HEK293 (cell line): ENCODE measurements around the gene GJC2.

Experiments used
- CTCF ChIA-PET: fragments of 350-600 bp; formaldehyde crosslinking; extraction: SDS; loops from one replicate; lab custom pipeline; 2021; ENCODE audit warnings: antibody characterized with exemption; lab: Yijun Ruan, JAX
- POLR2A ChIA-PET: fragments of 300-600 bp; formaldehyde crosslinking; extraction: SDS; loops from one replicate; lab custom pipeline; 2020; ENCODE audit warnings: antibody characterized with exemption, inconsistent platforms; lab: Yijun Ruan, JAX
- H3K27ac ChIP-seq: fragments of 200-500 bp; sonication (Bioruptor generic); 2 replicates; pipeline ENCODE4 v1.5.1; 2014; ENCODE audit warnings: low read depth, low read length, control low read depth, inconsistent platforms; ENCODE audit errors: extremely low read depth
- H3K36me3 ChIP-seq, 2 experiments: fragments of 200-500 bp in 1 of 2; sonication (Bioruptor generic) in 1 of 2; 1 replicate in 1 of 2; 2 replicates in 1 of 2; pipeline ENCODE4 v1.5.1; 2014 to 2017; ENCODE audit warnings: inconsistent platforms in 2 of 2, low read length in 2 of 2; ENCODE audit not compliant: control insufficient read depth in 2 of 2, insufficient read depth in 1 of 2
- H3K4me1 ChIP-seq: fragments of 200-500 bp; sonication (Bioruptor generic); 2 replicates; pipeline ENCODE4 v1.5.1; 2014; ENCODE audit warnings: mild to moderate bottlenecking, low read length, inconsistent platforms; ENCODE audit not compliant: control insufficient read depth, insufficient read depth
- H3K4me3 ChIP-seq: 2 replicates; pipeline ENCODE4 v1.5.1; 2011; ENCODE audit warnings: low read depth, mild to moderate bottlenecking, control low read depth, low read length, moderate library complexity
- H3K9me3 ChIP-seq: fragments of 200-500 bp; sonication (Bioruptor generic); 2 replicates; pipeline ENCODE4 v1.5.1; 2014; ENCODE audit warnings: low read depth, low read length, inconsistent platforms; ENCODE audit not compliant: control insufficient read depth, insufficient read depth
- CTCF ChIP-seq: fragments of 450-650 bp; formaldehyde crosslinking; IDR thresholded peaks from 2 replicates; pipeline ENCODE4 v1.5.1; 2016; ENCODE audit warnings: missing biosample characterization, missing genetic modification characterization
- GLI2 ChIP-seq: fragments of 450-650 bp; formaldehyde crosslinking; IDR thresholded peaks from 2 replicates; pipeline ENCODE4; 2017; ENCODE audit warnings: missing biosample characterization, missing genetic modification characterization, low read depth, borderline replicate concordance
- GLI4 ChIP-seq: fragments of 450-650 bp; formaldehyde crosslinking; IDR thresholded peaks from 2 replicates; pipeline ENCODE4 v1.5.1; 2016; ENCODE audit warnings: missing biosample characterization, missing genetic modification characterization
- KLF8 ChIP-seq: fragments of 450-650 bp; formaldehyde crosslinking; IDR thresholded peaks from 2 replicates; pipeline ENCODE4 v1.5.1; 2016; ENCODE audit warnings: missing biosample characterization, missing genetic modification characterization
- OVOL3 ChIP-seq: fragments of 450-650 bp; formaldehyde crosslinking; IDR thresholded peaks from 2 replicates; pipeline ENCODE4 v1.5.1; 2016; ENCODE audit warnings: missing biosample characterization, missing genetic modification characterization
- REPIN1 ChIP-seq: fragments of 450-650 bp; formaldehyde crosslinking; IDR thresholded peaks from 2 replicates; pipeline ENCODE4 v1.5.1; 2017; ENCODE audit warnings: missing biosample characterization, missing genetic modification characterization, low read depth
- SETDB1 ChIP-seq: IDR thresholded peaks from one replicate; pipeline ENCODE4 v1.6.1; 2017; ENCODE audit warnings: mild to moderate bottlenecking, low read length, moderate library complexity, mixed read lengths; ENCODE audit not compliant: insufficient read length
- ZBTB21 ChIP-seq: fragments of 450-650 bp; formaldehyde crosslinking; IDR thresholded peaks from 2 replicates; pipeline ENCODE4 v1.5.1; 2017; ENCODE audit warnings: missing biosample characterization, missing genetic modification characterization
- ZBTB48 ChIP-seq: fragments of 450-650 bp; formaldehyde crosslinking; IDR thresholded peaks from 2 replicates; pipeline ENCODE4 v1.5.1; 2016; ENCODE audit warnings: missing biosample characterization, missing genetic modification characterization
- ZEB2 ChIP-seq: fragments of 450-650 bp; formaldehyde crosslinking; IDR thresholded peaks from 2 replicates; pipeline ENCODE4 v1.5.1; 2016; ENCODE audit warnings: missing biosample characterization, missing genetic modification characterization
- ZFP3 ChIP-seq: fragments of 450-650 bp; formaldehyde crosslinking; IDR thresholded peaks from 2 replicates; pipeline ENCODE4 v1.5.1; 2016; ENCODE audit warnings: low read depth, missing biosample characterization, missing genetic modification characterization
- ZNF114 ChIP-seq: fragments of 450-650 bp; formaldehyde crosslinking; IDR thresholded peaks from 2 replicates; pipeline ENCODE4 v1.5.0; 2017; ENCODE audit warnings: missing biosample characterization, missing genetic modification characterization
- ZNF132 ChIP-seq: fragments of 450-650 bp; formaldehyde crosslinking; IDR thresholded peaks from 2 replicates; pipeline ENCODE4 v1.5.1; 2017; ENCODE audit warnings: missing biosample characterization, missing genetic modification characterization, borderline replicate concordance
- ZNF157 ChIP-seq: fragments of 450-650 bp; formaldehyde crosslinking; IDR thresholded peaks from 2 replicates; pipeline ENCODE4 v1.5.1; 2016; ENCODE audit warnings: missing biosample characterization, missing genetic modification characterization
- ZNF214 ChIP-seq: fragments of 450-650 bp; formaldehyde crosslinking; IDR thresholded peaks from 2 replicates; pipeline ENCODE4 v1.5.1; 2017; ENCODE audit warnings: missing biosample characterization, mild to moderate bottlenecking, missing genetic modification characterization, borderline replicate concordance
- ZNF239 ChIP-seq: fragments of 450-650 bp; formaldehyde crosslinking; IDR thresholded peaks from 2 replicates; pipeline ENCODE4 v1.5.1; 2016; ENCODE audit warnings: missing biosample characterization, missing genetic modification characterization
- ZNF24 ChIP-seq: fragments of 450-650 bp; formaldehyde crosslinking; IDR thresholded peaks from 2 replicates; pipeline ENCODE4 v1.5.1; 2016; ENCODE audit warnings: missing biosample characterization, missing genetic modification characterization
- ZNF280D ChIP-seq: fragments of 450-650 bp; formaldehyde crosslinking; IDR thresholded peaks from 2 replicates; pipeline ENCODE4 v1.5.1; 2016; ENCODE audit warnings: missing biosample characterization, missing genetic modification characterization
- ZNF335 ChIP-seq: fragments of 450-650 bp; formaldehyde crosslinking; conservative IDR thresholded peaks from 2 replicates; pipeline ENCODE4 v1.5.1; 2016; ENCODE audit warnings: missing biosample characterization, missing genetic modification characterization
- ZNF398 ChIP-seq: fragments of 450-650 bp; formaldehyde crosslinking; IDR thresholded peaks from 2 replicates; pipeline ENCODE4 v1.5.1; 2017; ENCODE audit warnings: missing biosample characterization, missing genetic modification characterization
- ZNF510 ChIP-seq: fragments of 450-650 bp; formaldehyde crosslinking; IDR thresholded peaks from 2 replicates; pipeline ENCODE4 v1.5.1; 2018; ENCODE audit warnings: mild to moderate bottlenecking, missing genetic modification characterization, missing biosample characterization; ENCODE audit not compliant: insufficient replicate concordance
- ZNF610 ChIP-seq: fragments of 450-650 bp; formaldehyde crosslinking; IDR thresholded peaks from 2 replicates; pipeline ENCODE4 v1.5.1; 2016; ENCODE audit warnings: missing biosample characterization, missing genetic modification characterization, borderline replicate concordance
- ZNF623 ChIP-seq: fragments of 450-650 bp; formaldehyde crosslinking; IDR thresholded peaks from 2 replicates; pipeline ENCODE4 v1.5.1; 2016; ENCODE audit warnings: missing biosample characterization, missing genetic modification characterization
- ZNF677 ChIP-seq: fragments of 450-650 bp; IDR thresholded peaks from 2 replicates; pipeline ENCODE4 v1.5.0; 2018; ENCODE audit warnings: missing biosample characterization, mild to moderate bottlenecking, missing genetic modification characterization, moderate library complexity
- ZNF792 ChIP-seq: fragments of 450-650 bp; formaldehyde crosslinking; IDR thresholded peaks from 2 replicates; pipeline ENCODE4 v1.5.1; 2016; ENCODE audit warnings: missing biosample characterization, missing genetic modification characterization
- ZNF830 ChIP-seq: fragments of 450-650 bp; IDR thresholded peaks from 2 replicates; pipeline ENCODE4 v1.5.0; 2018; ENCODE audit warnings: missing biosample characterization, missing genetic modification characterization, low read depth, mild to moderate bottlenecking, moderate library complexity
- ZSCAN16 ChIP-seq: fragments of 450-650 bp; formaldehyde crosslinking; IDR thresholded peaks from 2 replicates; pipeline ENCODE4 v1.5.1; 2016; ENCODE audit warnings: missing biosample characterization, missing genetic modification characterization
- ZSCAN30 ChIP-seq: fragments of 450-650 bp; IDR thresholded peaks from 2 replicates; pipeline ENCODE4 v1.5.1; 2018; ENCODE audit warnings: missing biosample characterization, mild to moderate bottlenecking, missing genetic modification characterization, moderate library complexity

Gene GJC2

GRCh38 chr1:228156941-228157728 is 7.4 kb downstream of the GJC2 start:
- CTCF ChIA-PET = interaction anchor here (0.6 to 0.7 kb wide), 2 partner anchors 157 to 473 kb away, joined by 3 to 4 read pairs; no protein-coding TSS in a partner anchor
- Histone ChIP-seq H3K36me3 (no peaks in the 10 kb centered on the region), H3K27ac (no peak overlapping the region), H3K9me3 (no peaks in the 10 kb centered on the region), H3K4me3 (no peak overlapping the region), H3K4me1 (peaks cover 3% of the 10 kb centered on the region; the same call in 1 of the 2 replicates)
- TF ChIP-seq GLI2 (tag by site-specific recombination) (no peak), KLF8 (no peak), ZNF623 (tag by site-specific recombination) (no peak), ZNF335 (tag by site-specific recombination) (no peak), REPIN1 (tag by site-specific recombination) (no peak), ZNF24 (no peak), ZNF280D (no peak), OVOL3 (tag by site-specific recombination) (no peak), ZNF677 (no peak), ZEB2 (tag by site-specific recombination) (no peak), SETDB1 (no peak), ZNF830 (tag by site-specific recombination) (no peak), ZNF510 (tag by site-specific recombination) (no peak), ZSCAN30 (no peak), ZNF239 (no peak), ZFP3 (tag by site-specific recombination) (no peak), ZNF214 (tag by site-specific recombination) (no peak)
- POLR2A ChIA-PET = interaction anchor here (0.7 to 9.6 kb wide), 3 partner anchors 7 to 31 kb away, joined by 3 to 82 read pairs (median 3); partner anchors contain the start of gene IBA57

GRCh38 chr1:228157729-228158126 is 8.0 kb downstream of the GJC2 start:
- CTCF ChIA-PET = interaction anchor here (0.7 kb wide), 1 partner anchor 158 kb away, joined by 3 read pairs; no protein-coding TSS in a partner anchor
- Histone ChIP-seq H3K4me3 (no peak overlapping the region), H3K9me3 (no peaks in the 10 kb centered on the region), H3K4me1 (peaks cover 3% of the 10 kb centered on the region; the same call in 1 of the 2 replicates), H3K27ac (no peak overlapping the region), H3K36me3 (no peaks in the 10 kb centered on the region)
- POLR2A ChIA-PET = interaction anchor here (0.7 to 9.6 kb wide), 3 partner anchors 6 to 31 kb away, joined by 3 to 82 read pairs (median 3); partner anchors contain the start of gene IBA57
- TF ChIP-seq ZNF398 (tag by site-specific recombination) = no peak
- TF ChIP-seq ZNF610 (tag by site-specific recombination) = no peak
- TF ChIP-seq ZBTB48 (tag by site-specific recombination) = no peak
- TF ChIP-seq ZNF157 = no peak
- TF ChIP-seq ZNF132 (tag by site-specific recombination) = no peak
- no peak for TF ChIP-seq ZSCAN16 (tag by site-specific recombination)
- no peak for TF ChIP-seq ZBTB21 (tag by site-specific recombination)
- no peak for TF ChIP-seq CTCF (tag by site-specific recombination)
- no peak for TF ChIP-seq GLI4
- TF ChIP-seq ZNF792 = no peak
- TF ChIP-seq ZNF114 (tag by site-specific recombination) = no peak
